Common myeloid progenitor, CD34-positive (primary cell): ENCODE data around the gene DKK2.

Source experiments
- CTCF ChIA-PET: fragments of 350-600 bp; sonication (Branson Sonifier 250); formaldehyde crosslinking; loops from one replicate; lab custom pipeline; 2021; ENCODE audit warnings: antibody characterized with exemption; lab: Charles Lee
- POLR2A ChIA-PET: fragments of 350-600 bp; sonication (Branson Sonifier 250); formaldehyde crosslinking; loops from one replicate; lab custom pipeline; 2021; ENCODE audit warnings: antibody characterized with exemption; lab: Charles Lee
- DNase-seq, 3 donors: peaks; one replicate each; pipeline versions ENCODE4 v3.0.0 to v3.0.0-alpha.2; 2013
- H3K27ac ChIP-seq, 2 experiments: 1 replicate in 1 of 2; 2 replicates in 1 of 2; pipeline ENCODE4 v1.7.0; 2013; ENCODE audit warnings: inconsistent platforms in 2 of 2, low read length in 2 of 2, mild to moderate bottlenecking in 2 of 2, low read depth in 1 of 2, moderate library complexity in 1 of 2; ENCODE audit not compliant: severe bottlenecking in 2 of 2, insufficient read depth in 1 of 2, poor library complexity in 1 of 2
- H3K27me3 ChIP-seq, 5 experiments: replicated peaks in 2 of 5; 1 replicate in 3 of 5; 2 replicates in 2 of 5; pipeline versions ENCODE4 v1.6.1 to v1.7.0; 2013; ENCODE audit warnings: low read length in 4 of 5, mild to moderate bottlenecking in 2 of 5, moderate library complexity in 2 of 5, inconsistent platforms in 1 of 5; ENCODE audit not compliant: insufficient read depth in 5 of 5, control insufficient read depth in 4 of 5
- H3K36me3 ChIP-seq, 4 experiments: 1 replicate in 2 of 4; 2 replicates in 2 of 4; pipeline versions ENCODE4 v1.6.1 to v1.7.0; 2013; ENCODE audit warnings: low read length in 3 of 4, control low read depth in 1 of 4, mild to moderate bottlenecking in 1 of 4; ENCODE audit not compliant: control insufficient read depth in 4 of 4, insufficient read depth in 4 of 4
- H3K4me1 ChIP-seq, 4 experiments: 1 replicate in 3 of 4; 2 replicates in 1 of 4; pipeline versions ENCODE4 v1.6.1 to v1.7.1; 2013; ENCODE audit warnings: low read length in 3 of 4, mild to moderate bottlenecking in 3 of 4, control low read depth in 1 of 4, inconsistent platforms in 1 of 4, moderate library complexity in 1 of 4; ENCODE audit not compliant: control insufficient read depth in 4 of 4, insufficient read depth in 4 of 4; ENCODE audit errors: control extremely low read depth in 1 of 4
- H3K4me3 ChIP-seq, 7 experiments: 1 replicate in 4 of 7; 2 replicates in 3 of 7; pipeline versions ENCODE4 v1.5.1 to v1.7.0; 2013; ENCODE audit warnings: mild to moderate bottlenecking in 7 of 7, low read length in 6 of 7, moderate library complexity in 6 of 7, inconsistent platforms in 2 of 7, low read depth in 2 of 7, control low read depth in 1 of 7; ENCODE audit not compliant: insufficient read depth in 4 of 7, control insufficient read depth in 1 of 7; ENCODE audit errors: extremely low read depth in 1 of 7
- H3K9me3 ChIP-seq, 5 experiments: 1 replicate in 4 of 5; 2 replicates in 1 of 5; pipeline versions ENCODE4 v1.6.1 to v1.7.1; 2013; ENCODE audit warnings: low read length in 4 of 5, mild to moderate bottlenecking in 2 of 5, inconsistent platforms in 1 of 5, low read depth in 1 of 5, moderate library complexity in 1 of 5; ENCODE audit not compliant: control insufficient read depth in 4 of 5, insufficient read depth in 2 of 5; ENCODE audit errors: control extremely low read depth in 1 of 5
- WGBS: methylation state at CpG from one replicate; pipeline ENCODE4 v1.1.5; 2013; ENCODE audit not compliant: insufficient coverage; 5-methylcytosine and 5-hydroxymethylcytosine counted together

DKK2 gene

GRCh38 chr4:106893395-106893881, 142.7 kb downstream of the DKK2 start:
- DNase-seq = no peak
- Histone ChIP-seq H3K27ac (no peak overlapping the region), H3K4me1 (no peaks in the 10 kb centered on the region), H3K36me3 (no peaks in the 10 kb centered on the region), H3K9me3 (no peaks in the 10 kb centered on the region), H3K4me3 (no peak overlapping the region), H3K27me3 (no peaks in the 10 kb centered on the region)
- ChIA-PET POLR2A (no interaction called here), CTCF (interaction anchor here (1.6 kb wide), 1 partner anchor 17 kb away, joined by 3 read pairs; no protein-coding TSS in a partner anchor)
- WGBS = 98% methylated on average over 4 of the region's 8 CpGs

- CTCF ChIA-PET = interaction anchor here (1.6 kb wide), 1 partner anchor 18 kb away, joined by 3 read pairs; no protein-coding TSS in a partner anchor
- POLR2A ChIA-PET = no interaction called here
- 94% methylated on average over 6 of the region's 6 CpGs for WGBS
- Histone ChIP-seq H3K4me3 (no peak overlapping the region), H3K27ac (no peak overlapping the region), H3K9me3 (no peaks in the 10 kb centered on the region), H3K36me3 (no peaks in the 10 kb centered on the region), H3K27me3 (no peaks in the 10 kb centered on the region), H3K4me1 (no peaks in the 10 kb centered on the region)
- no peak for DNase-seq
Observed at GRCh38 chr4:106892786-106893185, 143.3 kb downstream of the DKK2 start.

- no peaks in the 10 kb centered on the region for H3K9me3 ChIP-seq
- DNase-seq = no peak
- WGBS = 95% methylated on average over 4 of the region's 7 CpGs
Observed at GRCh38 chr4:106875340-106875739, 160.8 kb downstream of the DKK2 start.

More at GRCh38 chr4:106875340-106875739, 160.8 kb downstream of the DKK2 start:
- Histone ChIP-seq H3K27me3 (no peaks in the 10 kb centered on the region), H3K36me3 (no peaks in the 10 kb centered on the region), H3K27ac (no peak overlapping the region), H3K4me1 (no peaks in the 10 kb centered on the region), H3K4me3 (no peak overlapping the region)
- ChIA-PET POLR2A (no interaction called here), CTCF (no interaction called here)
